ENCODE measurements around the gene ZNF296. TPM values are rescaled to one million over a fixed set of nuclear protein-coding genes. Genes with fewer than 3 reads are reported as not detected.

Gene ZNF296
- total and polyA plus RNA-seq, 2 donors: 0.42 to 0.65 TPM

DNA sequence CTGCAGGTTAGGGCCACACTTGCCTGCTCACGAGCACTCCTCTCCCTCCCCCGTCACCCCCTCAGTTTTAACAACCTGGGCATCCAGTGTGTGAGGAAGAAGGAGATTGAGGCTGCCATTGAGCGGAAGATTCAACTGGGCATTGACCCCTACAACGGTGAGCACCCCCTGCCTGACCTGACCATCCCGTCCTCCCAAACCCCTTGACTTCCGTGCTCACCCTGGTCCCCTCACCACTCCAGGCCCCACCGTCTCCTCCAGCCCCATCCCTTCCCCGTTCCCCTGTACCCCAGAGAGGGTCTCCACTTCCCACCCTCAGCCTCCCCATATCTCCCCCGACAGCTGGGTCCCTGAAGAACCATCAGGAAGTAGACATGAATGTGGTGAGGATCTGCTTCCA lies 51.0 kb downstream of the ZNF296 start:
- Histone ChIP-seq H3K36me3 (ENCODE audit: insufficient read depth) (no peaks in the 10 kb centered on the region), H3K27ac (ENCODE audit: low read depth) (no peak overlapping the region), H3K4me1 (ENCODE audit: insufficient read depth) (no peaks in the 10 kb centered on the region), H3K4me3 (ENCODE audit: low read depth, low read length) (no peak overlapping the region)
- DNase-seq (ENCODE audit: extremely low spot score): no peak
- 91% methylated on average over 9 of the region's 9 CpGs for WGBS

DNA sequence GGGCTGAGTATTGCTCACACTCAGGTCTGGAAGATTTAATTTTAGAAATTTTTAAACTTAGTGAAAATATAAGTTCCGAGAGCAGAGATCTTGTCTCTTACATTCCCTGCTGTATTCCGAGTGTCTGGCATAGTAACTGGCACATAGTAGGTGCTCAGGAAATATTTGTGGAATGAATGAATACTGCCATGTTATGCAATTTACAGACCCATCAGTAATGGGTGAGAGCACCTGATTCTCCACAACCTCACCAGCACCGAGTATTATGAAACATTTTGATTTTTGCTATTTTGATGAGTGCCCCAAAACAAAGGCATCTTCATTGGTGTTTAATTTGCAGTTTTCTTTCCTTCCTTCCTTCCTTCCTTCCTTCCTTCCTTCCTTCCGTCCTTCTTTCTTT lies 53.2 kb downstream of the ZNF296 start:
- 94% methylated on average over 4 of the region's 4 CpGs for WGBS
- Histone ChIP-seq H3K4me1 (ENCODE audit: insufficient read depth) (no peaks in the 10 kb centered on the region), H3K4me3 (ENCODE audit: low read depth, low read length) (no peak overlapping the region), H3K36me3 (ENCODE audit: insufficient read depth) (no peaks in the 10 kb centered on the region), H3K27ac (ENCODE audit: low read depth) (no peak overlapping the region)
- no peak for DNase-seq (ENCODE audit: extremely low spot score)

DNA sequence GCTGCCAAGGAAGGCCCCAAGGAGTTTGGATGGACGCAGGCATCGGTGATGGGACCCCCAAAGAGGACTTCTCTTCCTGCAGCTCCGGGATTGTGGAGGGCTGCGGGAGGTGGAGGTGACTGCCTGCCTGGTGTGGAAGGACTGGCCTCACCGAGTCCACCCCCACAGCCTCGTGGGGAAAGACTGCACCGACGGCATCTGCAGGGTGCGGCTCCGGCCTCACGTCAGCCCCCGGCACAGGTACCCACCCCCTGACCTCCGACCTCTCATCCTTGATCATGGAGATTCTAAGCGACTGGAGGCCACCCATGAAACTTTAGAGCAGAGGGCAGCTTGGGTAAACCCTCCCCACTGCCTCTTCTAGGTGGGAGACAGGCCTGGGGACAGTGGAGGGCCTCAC lies 54.3 kb downstream of the ZNF296 start:
- H3K4me1 ChIP-seq (ENCODE audit: insufficient read depth): no peaks in the 10 kb centered on the region
- H3K27ac ChIP-seq (ENCODE audit: low read depth): no peak overlapping the region
- 81% methylated on average over 14 of the region's 14 CpGs for WGBS
- DNase-seq (ENCODE audit: extremely low spot score): no peak
- H3K4me3 ChIP-seq (ENCODE audit: low read depth, low read length): no peak overlapping the region
- no peaks in the 10 kb centered on the region for H3K36me3 ChIP-seq (ENCODE audit: insufficient read depth)

Small RNAs within 50 kb of the gene (small RNA-seq; reads per million reads assigned to genes)
- not detected for gene RNU6-611P

Other genes starting within 250 kb of the ZNF296 start
- 27.4 TPM for gene NECTIN2, start 230.2 kb downstream of the ZNF296 start, total RNA-seq
- 50.2 TPM for gene NECTIN2, start 230.2 kb downstream of the ZNF296 start, polyA plus RNA-seq
- 17.8 TPM for gene TOMM40, start 185.2 kb downstream of the ZNF296 start, total RNA-seq
- gene TOMM40, start 185.2 kb downstream of the ZNF296 start, polyA plus RNA-seq: 39.3 TPM
- gene APOE, start 170.7 kb downstream of the ZNF296 start, total RNA-seq: 28.2 TPM
- gene APOE, start 170.7 kb downstream of the ZNF296 start, polyA plus RNA-seq: 60.5 TPM
- gene APOC1, start 161.9 kb downstream of the ZNF296 start, total RNA-seq: 3.5 TPM
- 26.9 TPM for gene APOC1, start 161.9 kb downstream of the ZNF296 start, polyA plus RNA-seq
- not detected for gene APOC4, start 134.2 kb downstream of the ZNF296 start, total RNA-seq
- gene APOC4, start 134.2 kb downstream of the ZNF296 start, polyA plus RNA-seq: not detected
- gene APOC2, start 130.4 kb downstream of the ZNF296 start, total RNA-seq: not detected
- 1.6 TPM for gene APOC2, start 130.4 kb downstream of the ZNF296 start, polyA plus RNA-seq
- 27.3 TPM for gene CLPTM1, start 121.1 kb downstream of the ZNF296 start, total RNA-seq
- 104 TPM for gene CLPTM1, start 121.1 kb downstream of the ZNF296 start, polyA plus RNA-seq
- 2.6 TPM for gene RELB, start 75.0 kb downstream of the ZNF296 start, total RNA-seq
- 8.9 TPM for gene RELB, start 75.0 kb downstream of the ZNF296 start, polyA plus RNA-seq
- gene CLASRP, start 37.4 kb downstream of the ZNF296 start, total RNA-seq: 11.2 TPM
- 45.6 TPM for gene CLASRP, start 37.4 kb downstream of the ZNF296 start, polyA plus RNA-seq
- 10.4 TPM for gene GEMIN7, start 2.8 kb upstream of the ZNF296 start, total RNA-seq
- 23.6 TPM for gene GEMIN7, start 2.8 kb upstream of the ZNF296 start, polyA plus RNA-seq
- 16.8 TPM for gene PPP1R37, start 16.7 kb upstream of the ZNF296 start, total RNA-seq
- gene PPP1R37, start 16.7 kb upstream of the ZNF296 start, polyA plus RNA-seq: 31.6 TPM
- gene NKPD1, start 84.5 kb upstream of the ZNF296 start, total RNA-seq: 0.58 TPM
- 0.37 TPM for gene NKPD1, start 84.5 kb upstream of the ZNF296 start, polyA plus RNA-seq
- gene TRAPPC6A, start 101.8 kb upstream of the ZNF296 start, total RNA-seq: 7.1 TPM
- gene TRAPPC6A, start 101.8 kb upstream of the ZNF296 start, polyA plus RNA-seq: 46.1 TPM
- 3.9 TPM for gene BLOC1S3, start 102.3 kb upstream of the ZNF296 start, total RNA-seq
- 9.3 TPM for gene BLOC1S3, start 102.3 kb upstream of the ZNF296 start, polyA plus RNA-seq
- 3.4 TPM for gene EXOC3L2, start 168.9 kb upstream of the ZNF296 start, total RNA-seq
- gene EXOC3L2, start 168.9 kb upstream of the ZNF296 start, polyA plus RNA-seq: 6.9 TPM
- 14.8 TPM for gene MARK4, start 174.8 kb upstream of the ZNF296 start, total RNA-seq
- gene MARK4, start 174.8 kb upstream of the ZNF296 start, polyA plus RNA-seq: 34.4 TPM
- gene CKM, start 246.4 kb upstream of the ZNF296 start, total RNA-seq: 39.0 TPM
- gene CKM, start 246.4 kb upstream of the ZNF296 start, polyA plus RNA-seq: 1.1 TPM

Data from urinary bladder (tissue), 4 donors.